ENCODE measurements around the gene FAM193A. TPM values are rescaled to one million over a fixed set of nuclear protein-coding genes. Genes with fewer than 3 reads are reported as not detected.
"Not testable (repeated sequence)": the region's sequence is repeated elsewhere in the genome, so short reads cannot be mapped to it uniquely, and the experiment has no call there.

The FAM193A gene
- total and polyA plus RNA-seq, 2 experiments from 2014 or later: 12.0 to 22.9 TPM

DNA sequence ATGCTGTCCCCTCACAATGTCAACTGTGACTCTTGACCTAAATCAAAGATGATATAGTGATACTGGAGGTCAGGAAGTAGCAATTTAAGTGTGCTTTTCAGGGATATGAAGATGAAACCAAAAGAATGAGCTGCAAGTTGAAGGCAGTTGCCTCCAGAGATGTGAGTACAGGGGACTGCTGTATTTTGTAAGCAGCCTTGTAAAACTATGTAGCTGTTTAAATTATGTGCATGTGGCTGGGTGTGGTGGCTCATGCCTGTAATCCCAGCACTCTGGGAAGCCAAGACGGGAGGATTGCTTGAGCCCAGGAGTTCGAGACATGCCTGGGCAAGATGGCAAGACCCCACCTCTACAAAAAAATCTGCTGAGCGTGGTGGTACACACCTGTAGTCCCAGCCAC is 234.8 kb downstream of the FAM193A start (continued):
- no peak for TF ChIP-seq ETS1 (IDR thresholded peaks at IDR 0.05)
- no peak for TF ChIP-seq EZH2 (IDR thresholded peaks at IDR 0.05; ENCODE audit: low read depth, unreplicated experiment)
- TF ChIP-seq ZNF331 (CRISPR knock-in tag; IDR thresholded peaks at IDR 0.05; ENCODE audit: low read depth): no peak
- TF ChIP-seq STAT1 (IDR thresholded peaks at IDR 0.05; ENCODE audit: unreplicated experiment): no peak
- TF ChIP-seq, protein P1, sequence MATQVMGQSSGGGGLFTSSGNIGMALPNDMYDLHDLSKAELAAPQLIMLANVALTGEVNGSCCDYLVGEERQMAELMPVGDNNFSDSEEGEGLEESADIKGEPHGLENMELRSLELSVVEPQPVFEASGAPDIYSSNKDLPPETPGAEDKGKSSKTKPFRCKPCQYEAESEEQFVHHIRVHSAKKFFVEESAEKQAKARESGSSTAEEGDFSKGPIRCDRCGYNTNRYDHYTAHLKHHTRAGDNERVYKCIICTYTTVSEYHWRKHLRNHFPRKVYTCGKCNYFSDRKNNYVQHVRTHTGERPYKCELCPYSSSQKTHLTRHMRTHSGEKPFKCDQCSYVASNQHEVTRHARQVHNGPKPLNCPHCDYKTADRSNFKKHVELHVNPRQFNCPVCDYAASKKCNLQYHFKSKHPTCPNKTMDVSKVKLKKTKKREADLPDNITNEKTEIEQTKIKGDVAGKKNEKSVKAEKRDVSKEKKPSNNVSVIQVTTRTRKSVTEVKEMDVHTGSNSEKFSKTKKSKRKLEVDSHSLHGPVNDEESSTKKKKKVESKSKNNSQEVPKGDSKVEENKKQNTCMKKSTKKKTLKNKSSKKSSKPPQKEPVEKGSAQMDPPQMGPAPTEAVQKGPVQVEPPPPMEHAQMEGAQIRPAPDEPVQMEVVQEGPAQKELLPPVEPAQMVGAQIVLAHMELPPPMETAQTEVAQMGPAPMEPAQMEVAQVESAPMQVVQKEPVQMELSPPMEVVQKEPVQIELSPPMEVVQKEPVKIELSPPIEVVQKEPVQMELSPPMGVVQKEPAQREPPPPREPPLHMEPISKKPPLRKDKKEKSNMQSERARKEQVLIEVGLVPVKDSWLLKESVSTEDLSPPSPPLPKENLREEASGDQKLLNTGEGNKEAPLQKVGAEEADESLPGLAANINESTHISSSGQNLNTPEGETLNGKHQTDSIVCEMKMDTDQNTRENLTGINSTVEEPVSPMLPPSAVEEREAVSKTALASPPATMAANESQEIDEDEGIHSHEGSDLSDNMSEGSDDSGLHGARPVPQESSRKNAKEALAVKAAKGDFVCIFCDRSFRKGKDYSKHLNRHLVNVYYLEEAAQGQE (IDR thresholded peaks at IDR 0.05; ENCODE audit: unreplicated experiment): no peak

GRCh38 chr4:2780643-2781042 is 244.2 kb downstream of the FAM193A start:
- not testable (repeated sequence) for H3K4me3 Mint-ChIP-seq; H3K27me3 ChIP-seq (ENCODE audit: insufficient read depth); H3K27ac Mint-ChIP-seq; H3K27me3 Mint-ChIP-seq (ENCODE audit: insufficient read depth, low read depth, poor library complexity); H3K36me3 ChIP-seq (ENCODE audit: insufficient read depth); H3K79me2 ChIP-seq (replicated peaks; ENCODE audit: insufficient read depth); H3K9me2 ChIP-seq (ENCODE audit: insufficient read depth); H3K36me3 Mint-ChIP-seq (ENCODE audit: low read depth); H3K9me3 Mint-ChIP-seq; H3K4me3 ChIP-seq; H2AFZ ChIP-seq; H4K20me1 ChIP-seq (replicated peaks; ENCODE audit: insufficient read depth); H3K27ac ChIP-seq (ENCODE audit: low read depth); H3K4me2 ChIP-seq
- Histone ChIP-seq H3F3A (replicated peaks; ENCODE audit: low read depth) (peaks cover 14% of the 10 kb centered on the region; the same call in 1 of the 2 replicates), H3K4me1 (ENCODE audit: insufficient read depth) (peaks cover 23% of the 10 kb centered on the region)
- ATAC-seq (peak; percentile 9; the same call in 1 of the 3 replicates), DNase-seq (ENCODE audit: low spot score) (peak; percentile 69)
- H3K4me1 Mint-ChIP-seq: peaks cover 25% of the 10 kb centered on the region

- peaks cover 2% of the 10 kb centered on the region; the same call in 1 of the 3 replicates for H3K36me3 Mint-ChIP-seq (ENCODE audit: low read depth)
- no peak for ATAC-seq
Observed at GRCh38 chr4:2781911-2782310, 245.5 kb downstream of the FAM193A start.

More at GRCh38 chr4:2781911-2782310, 245.5 kb downstream of the FAM193A start:
- H3K4me2 ChIP-seq: no peak overlapping the region
- H3K27me3 ChIP-seq (ENCODE audit: insufficient read depth): no peaks in the 10 kb centered on the region
- H3K79me2 ChIP-seq (replicated peaks; ENCODE audit: insufficient read depth): no peaks in the 10 kb centered on the region
- peaks cover 6% of the 10 kb centered on the region for H3K9me3 Mint-ChIP-seq
- H3F3A ChIP-seq (replicated peaks; ENCODE audit: low read depth): peaks cover 14% of the 10 kb centered on the region; the same call in 1 of the 2 replicates
- H3K36me3 ChIP-seq (ENCODE audit: insufficient read depth): no peaks in the 10 kb centered on the region
- no peak overlapping the region for H3K27ac ChIP-seq (ENCODE audit: low read depth)
- no peaks in the 10 kb centered on the region for H3K27me3 Mint-ChIP-seq (ENCODE audit: insufficient read depth, low read depth, poor library complexity)
- no peak overlapping the region for H2AFZ ChIP-seq
- no peak for DNase-seq (ENCODE audit: low spot score)
- H3K27ac Mint-ChIP-seq: no peak overlapping the region
- H3K9me2 ChIP-seq (ENCODE audit: insufficient read depth): no peaks in the 10 kb centered on the region
- H3K4me3 ChIP-seq: no peak overlapping the region
- H3K4me1 Mint-ChIP-seq: peaks cover 25% of the 10 kb centered on the region
- no peak overlapping the region for H3K4me3 Mint-ChIP-seq
- peaks cover 22% of the 10 kb centered on the region for H3K4me1 ChIP-seq (ENCODE audit: insufficient read depth)
- H4K20me1 ChIP-seq (replicated peaks; ENCODE audit: insufficient read depth): no peaks in the 10 kb centered on the region
- TF ChIP-seq STAT1 (IDR thresholded peaks at IDR 0.05; ENCODE audit: unreplicated experiment) (no peak), ZNF331 (CRISPR knock-in tag; IDR thresholded peaks at IDR 0.05; ENCODE audit: low read depth) (no peak)

Small RNA genes lying within 50 kb of the gene (small RNA-seq; reads per million reads assigned to genes)
- gene CR545473.1 (ENCODE audit: low replicate concordance): not detected
- gene RF00019 (ENCODE audit: low replicate concordance): not detected

Other genes starting within 250 kb of the FAM193A start
- 4.6 and 8.7 TPM in 2 replicates for gene ZFYVE28, start 118.0 kb upstream of the FAM193A start, total RNA-seq (2014; rRNA removed; shearing (Covaris generic))
- 1.8 and 2.6 TPM in 2 replicates for gene ZFYVE28, start 118.0 kb upstream of the FAM193A start, polyA plus RNA-seq (2016; fragmentation: Nextera tagmentation; extraction: Ambion mirVana)
- gene CFAP99, start 117.7 kb upstream of the FAM193A start, total RNA-seq (2014; rRNA removed; shearing (Covaris generic)): not detected in 2 replicates
- not detected in 2 replicates for gene CFAP99, start 117.7 kb upstream of the FAM193A start, polyA plus RNA-seq (2016; fragmentation: Nextera tagmentation; extraction: Ambion mirVana)
- gene RNF4, start 67.5 kb upstream of the FAM193A start, total RNA-seq (2014; rRNA removed; shearing (Covaris generic)): 77.2 and 87.5 TPM in 2 replicates
- 42.5 and 47.7 TPM in 2 replicates for gene RNF4, start 67.5 kb upstream of the FAM193A start, polyA plus RNA-seq (2016; fragmentation: Nextera tagmentation; extraction: Ambion mirVana)
- gene TNIP2, start 219.7 kb downstream of the FAM193A start, total RNA-seq (2014; rRNA removed; shearing (Covaris generic)): 60.2 and 61.4 TPM in 2 replicates
- 33.9 and 34.8 TPM in 2 replicates for gene TNIP2, start 219.7 kb downstream of the FAM193A start, polyA plus RNA-seq (2016; fragmentation: Nextera tagmentation; extraction: Ambion mirVana)